Astrocyte (in vitro differentiated cells and primary cell): ENCODE data around the gene SNX5.

ENCODE experiments used
- EZH2 ChIP-seq: IDR thresholded peaks from 2 replicates; pipeline ENCODE4 v1.6.1; 2012; ENCODE audit warnings: mild to moderate bottlenecking, low read length, inconsistent platforms; ENCODE audit not compliant: insufficient read depth
- TF ChIP-seq, protein P1 (sequence below): IDR thresholded peaks from 2 replicates; pipeline ENCODE4 v1.5.1; 2011; ENCODE audit warnings: low read depth, mild to moderate bottlenecking, inconsistent platforms, low read length, moderate library complexity; ENCODE audit not compliant: insufficient read depth

- TF ChIP-seq, protein P1, sequence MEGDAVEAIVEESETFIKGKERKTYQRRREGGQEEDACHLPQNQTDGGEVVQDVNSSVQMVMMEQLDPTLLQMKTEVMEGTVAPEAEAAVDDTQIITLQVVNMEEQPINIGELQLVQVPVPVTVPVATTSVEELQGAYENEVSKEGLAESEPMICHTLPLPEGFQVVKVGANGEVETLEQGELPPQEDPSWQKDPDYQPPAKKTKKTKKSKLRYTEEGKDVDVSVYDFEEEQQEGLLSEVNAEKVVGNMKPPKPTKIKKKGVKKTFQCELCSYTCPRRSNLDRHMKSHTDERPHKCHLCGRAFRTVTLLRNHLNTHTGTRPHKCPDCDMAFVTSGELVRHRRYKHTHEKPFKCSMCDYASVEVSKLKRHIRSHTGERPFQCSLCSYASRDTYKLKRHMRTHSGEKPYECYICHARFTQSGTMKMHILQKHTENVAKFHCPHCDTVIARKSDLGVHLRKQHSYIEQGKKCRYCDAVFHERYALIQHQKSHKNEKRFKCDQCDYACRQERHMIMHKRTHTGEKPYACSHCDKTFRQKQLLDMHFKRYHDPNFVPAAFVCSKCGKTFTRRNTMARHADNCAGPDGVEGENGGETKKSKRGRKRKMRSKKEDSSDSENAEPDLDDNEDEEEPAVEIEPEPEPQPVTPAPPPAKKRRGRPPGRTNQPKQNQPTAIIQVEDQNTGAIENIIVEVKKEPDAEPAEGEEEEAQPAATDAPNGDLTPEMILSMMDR: no peak
- no peak for TF ChIP-seq EZH2
These were observed 787 bp upstream of the SNX5 start for GRCh38 chr20:17969278-17969883.
